GM13976 (cell line): ENCODE data around the gene TGFBR3.

Source experiments
- DNase-seq: peaks from one replicate; pipeline ENCODE4 v3.0.0; 2012; ENCODE audit warnings: low spot score
- in situ Hi-C: fragments of 300-500 bp; cut with MboI; formaldehyde crosslinking; loops from one replicate; pipeline ENCODE4 v1.12.0; 2022; ENCODE audit warnings: low sequenced_read_pairs, mixed read lengths, inconsistent platforms; ENCODE audit not compliant: unreplicated experiment
- TF ChIP-seq, protein P1 (sequence below): IDR thresholded peaks from 2 replicates; pipeline ENCODE4 v1.5.1; 2012; ENCODE audit warnings: borderline replicate concordance, mild to moderate bottlenecking; ENCODE audit not compliant: insufficient read depth; ENCODE audit errors: extremely low read depth, missing control alignments, control extremely low read depth

Gene TGFBR3

GRCh38 chr1:91779548-91780021 is 106.4 kb downstream of the TGFBR3 start:
- in situ Hi-C loops: no loop called here
- DNase-seq: no peak
- TF ChIP-seq, protein P1, sequence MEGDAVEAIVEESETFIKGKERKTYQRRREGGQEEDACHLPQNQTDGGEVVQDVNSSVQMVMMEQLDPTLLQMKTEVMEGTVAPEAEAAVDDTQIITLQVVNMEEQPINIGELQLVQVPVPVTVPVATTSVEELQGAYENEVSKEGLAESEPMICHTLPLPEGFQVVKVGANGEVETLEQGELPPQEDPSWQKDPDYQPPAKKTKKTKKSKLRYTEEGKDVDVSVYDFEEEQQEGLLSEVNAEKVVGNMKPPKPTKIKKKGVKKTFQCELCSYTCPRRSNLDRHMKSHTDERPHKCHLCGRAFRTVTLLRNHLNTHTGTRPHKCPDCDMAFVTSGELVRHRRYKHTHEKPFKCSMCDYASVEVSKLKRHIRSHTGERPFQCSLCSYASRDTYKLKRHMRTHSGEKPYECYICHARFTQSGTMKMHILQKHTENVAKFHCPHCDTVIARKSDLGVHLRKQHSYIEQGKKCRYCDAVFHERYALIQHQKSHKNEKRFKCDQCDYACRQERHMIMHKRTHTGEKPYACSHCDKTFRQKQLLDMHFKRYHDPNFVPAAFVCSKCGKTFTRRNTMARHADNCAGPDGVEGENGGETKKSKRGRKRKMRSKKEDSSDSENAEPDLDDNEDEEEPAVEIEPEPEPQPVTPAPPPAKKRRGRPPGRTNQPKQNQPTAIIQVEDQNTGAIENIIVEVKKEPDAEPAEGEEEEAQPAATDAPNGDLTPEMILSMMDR: no peak

- DNase-seq: no peak
- TF ChIP-seq, protein P1: no peak
- in situ Hi-C loops: no loop called here
These were observed 107.0 kb downstream of the TGFBR3 start for GRCh38 chr1:91778964-91779363.

- TF ChIP-seq, protein P1: no peak
- DNase-seq: no peak
- in situ Hi-C loops: no loop called here
These were observed 108.2 kb downstream of the TGFBR3 start for GRCh38 chr1:91777630-91778300.

- in situ Hi-C loops: no loop called here
- no peak for DNase-seq
- TF ChIP-seq, protein P1: no peak
These were observed 108.8 kb downstream of the TGFBR3 start for GRCh38 chr1:91777196-91777595.

DNA sequence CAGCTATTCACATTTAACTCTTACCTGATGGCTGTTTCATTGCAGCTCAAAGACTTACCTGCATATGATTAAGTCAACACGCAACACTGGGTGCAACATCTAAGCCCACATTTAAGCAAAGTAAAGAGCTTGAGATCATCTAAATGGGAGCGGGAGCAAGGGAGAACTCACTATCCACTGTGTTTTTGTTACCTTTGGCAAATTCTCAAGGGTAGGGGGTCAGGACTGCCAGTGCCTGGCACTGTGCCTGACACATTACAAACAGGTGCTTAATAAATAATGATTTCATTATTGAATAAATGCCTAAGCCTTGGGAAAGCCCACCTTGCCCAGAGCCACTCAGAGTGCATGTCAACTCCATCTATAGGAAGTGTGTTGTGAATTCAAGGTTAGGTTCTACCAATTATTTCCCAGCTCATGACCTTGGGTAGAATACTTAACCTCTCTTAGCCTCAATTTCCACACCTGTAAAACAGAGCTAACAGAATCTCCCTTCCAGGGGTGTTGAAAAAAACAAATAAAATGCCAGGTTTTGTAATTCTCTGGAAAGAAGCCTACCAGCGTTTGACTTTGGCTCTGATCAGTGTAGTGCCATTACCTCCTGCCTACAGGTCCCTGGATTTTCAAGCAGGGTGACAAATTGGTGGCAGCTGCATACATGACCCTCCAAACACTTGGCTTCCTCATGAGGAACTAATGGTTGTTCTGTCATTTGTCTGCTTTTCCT is 109.7 kb downstream of the TGFBR3 start:
- in situ Hi-C loops: no loop called here
- DNase-seq: no peak
- TF ChIP-seq, protein P1: no peak

DNA sequence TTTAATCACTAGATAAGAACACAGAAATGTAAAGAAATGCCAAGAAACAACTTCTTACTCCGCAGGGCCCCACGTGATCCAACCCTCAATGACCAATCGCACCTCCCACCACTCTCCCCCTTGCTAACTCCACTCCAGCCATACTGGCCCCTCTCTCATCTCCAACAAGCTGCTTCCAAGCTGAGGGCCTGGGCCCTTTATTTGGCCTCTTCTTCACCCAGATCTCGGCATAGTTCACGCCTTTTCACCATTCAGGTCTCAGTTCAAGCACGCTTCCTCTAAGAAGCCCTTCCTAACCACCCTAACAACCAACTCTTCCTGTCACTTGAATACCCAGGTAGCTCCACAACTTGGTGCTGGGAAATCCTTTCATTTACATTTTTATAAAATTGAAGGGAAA is 110.7 kb downstream of the TGFBR3 start:
- TF ChIP-seq, protein P1: no peak
- in situ Hi-C loops: no loop called here
- DNase-seq: no peak
